Measurements from ENCODE around the gene WNK2.

Gene WNK2

DNA sequence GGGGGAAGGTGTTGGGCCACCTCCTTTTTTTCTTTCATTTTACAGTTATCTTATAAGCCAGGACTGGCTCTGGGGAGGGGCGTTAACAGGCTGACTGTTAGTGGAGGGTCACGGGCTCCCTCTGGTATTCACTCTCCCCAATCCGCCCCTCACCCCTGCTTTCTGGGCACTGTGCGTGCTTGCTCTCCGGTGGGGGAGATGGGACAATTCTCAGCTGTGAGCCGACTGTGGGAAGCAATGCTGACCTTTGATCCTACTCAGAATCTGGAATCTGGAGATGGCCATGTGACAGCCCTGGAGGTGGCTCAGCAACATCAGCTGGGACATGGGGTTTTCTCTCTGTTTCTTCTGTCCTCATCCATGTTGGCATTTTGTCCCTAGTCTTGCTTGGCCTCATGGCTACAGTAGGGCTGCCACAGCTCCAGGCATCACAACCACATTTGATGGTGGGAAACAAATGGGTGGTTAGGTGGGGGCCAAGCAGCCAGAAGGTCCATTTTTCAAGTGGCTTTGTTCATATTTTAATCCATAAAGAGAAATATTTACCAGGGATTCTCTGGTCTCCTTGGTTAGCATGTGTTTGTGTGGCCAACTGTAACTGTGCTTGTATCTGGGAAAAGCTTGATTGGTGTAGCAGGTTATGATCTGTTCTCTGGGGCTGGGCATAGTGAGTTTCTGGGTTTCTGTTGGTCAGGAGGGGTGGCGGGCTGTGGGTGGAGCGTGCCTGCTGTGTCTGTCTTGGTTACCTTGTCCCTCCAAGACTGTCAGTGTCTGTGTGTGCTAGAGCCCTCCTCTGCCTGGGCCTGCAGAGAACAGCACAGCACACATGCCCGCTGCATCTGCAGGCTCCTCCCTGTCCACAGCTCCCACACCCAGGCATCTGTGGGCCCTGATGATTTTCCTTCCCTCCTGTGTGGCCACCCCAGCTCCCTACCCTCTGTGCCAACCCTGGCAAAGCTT is 12.4 kb downstream of the WNK2 start:
- TF ChIP-seq, protein P1, sequence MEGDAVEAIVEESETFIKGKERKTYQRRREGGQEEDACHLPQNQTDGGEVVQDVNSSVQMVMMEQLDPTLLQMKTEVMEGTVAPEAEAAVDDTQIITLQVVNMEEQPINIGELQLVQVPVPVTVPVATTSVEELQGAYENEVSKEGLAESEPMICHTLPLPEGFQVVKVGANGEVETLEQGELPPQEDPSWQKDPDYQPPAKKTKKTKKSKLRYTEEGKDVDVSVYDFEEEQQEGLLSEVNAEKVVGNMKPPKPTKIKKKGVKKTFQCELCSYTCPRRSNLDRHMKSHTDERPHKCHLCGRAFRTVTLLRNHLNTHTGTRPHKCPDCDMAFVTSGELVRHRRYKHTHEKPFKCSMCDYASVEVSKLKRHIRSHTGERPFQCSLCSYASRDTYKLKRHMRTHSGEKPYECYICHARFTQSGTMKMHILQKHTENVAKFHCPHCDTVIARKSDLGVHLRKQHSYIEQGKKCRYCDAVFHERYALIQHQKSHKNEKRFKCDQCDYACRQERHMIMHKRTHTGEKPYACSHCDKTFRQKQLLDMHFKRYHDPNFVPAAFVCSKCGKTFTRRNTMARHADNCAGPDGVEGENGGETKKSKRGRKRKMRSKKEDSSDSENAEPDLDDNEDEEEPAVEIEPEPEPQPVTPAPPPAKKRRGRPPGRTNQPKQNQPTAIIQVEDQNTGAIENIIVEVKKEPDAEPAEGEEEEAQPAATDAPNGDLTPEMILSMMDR (conservative IDR thresholded peaks at IDR 0.05; ENCODE audit: control insufficient read depth, insufficient read depth, low read depth, low read length): no peak
- no peak overlapping the region for H3K4me3 ChIP-seq (ENCODE audit: control insufficient read depth, low read depth, low read length)
- DNase-seq (ENCODE audit: low read depth): no peak

DNA sequence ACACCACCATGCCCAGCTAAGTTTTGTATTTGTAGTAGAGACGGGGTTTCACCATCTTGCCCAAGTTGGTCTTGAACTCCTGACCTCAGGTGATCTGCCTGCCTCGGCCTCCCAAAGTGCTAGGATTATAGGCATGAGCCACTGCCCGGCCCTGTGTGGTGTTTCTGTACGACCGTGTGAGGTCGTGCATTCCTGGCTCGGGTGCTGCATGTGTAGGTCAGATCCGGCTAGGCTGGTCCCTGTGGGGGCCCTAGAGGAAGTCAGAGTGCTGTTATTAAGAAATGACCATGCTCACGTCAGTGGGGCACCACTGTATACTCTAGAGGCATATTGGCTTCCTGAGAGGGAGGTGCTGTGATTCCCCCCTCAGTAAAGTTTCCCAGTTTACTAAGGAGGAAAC is 13.7 kb downstream of the WNK2 start:
- no peak overlapping the region for H3K4me3 ChIP-seq (ENCODE audit: control insufficient read depth, low read depth, low read length)
- no peak for DNase-seq (ENCODE audit: low read depth)
- TF ChIP-seq, protein P1 (conservative IDR thresholded peaks at IDR 0.05; ENCODE audit: control insufficient read depth, insufficient read depth, low read depth, low read length): no peak

DNA sequence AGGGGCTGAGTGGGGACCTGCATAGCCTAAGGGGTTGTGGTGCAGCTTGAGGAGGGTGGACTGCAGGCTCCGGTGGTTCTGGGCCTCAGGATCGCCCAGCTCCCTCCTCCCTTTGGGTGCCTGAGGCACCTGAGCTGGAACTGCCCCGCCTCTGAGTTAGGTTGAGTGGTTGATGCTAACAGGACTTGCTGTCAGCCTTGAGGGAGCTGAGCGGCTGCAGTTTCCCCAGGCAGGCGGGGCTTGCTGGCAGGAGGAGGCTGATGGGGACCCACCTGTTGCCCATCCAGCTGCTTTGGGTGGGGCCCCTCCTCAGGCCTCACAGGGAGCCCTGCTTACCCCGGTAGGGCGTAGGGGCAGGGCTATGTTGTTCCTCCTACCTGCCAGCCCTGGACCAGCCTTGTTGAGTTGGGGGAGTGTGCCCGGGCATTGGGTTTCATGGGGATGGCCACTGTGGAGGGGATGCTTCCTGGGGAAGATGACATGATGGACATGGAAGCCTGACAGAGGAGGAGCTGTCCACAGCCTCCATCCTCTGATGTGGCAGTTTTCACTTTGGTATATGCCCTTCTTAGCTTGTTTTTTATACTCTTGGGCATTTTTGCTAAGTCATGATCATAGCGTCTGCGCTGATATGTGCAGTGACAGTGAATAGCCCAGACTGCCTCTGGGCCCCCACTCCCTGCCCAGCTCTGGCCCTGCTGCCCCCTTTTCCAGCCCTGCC is 14.3 kb downstream of the WNK2 start:
- DNase-seq (ENCODE audit: low read depth): no peak
- TF ChIP-seq, protein P1 (conservative IDR thresholded peaks at IDR 0.05; ENCODE audit: control insufficient read depth, insufficient read depth, low read depth, low read length): no peak
- no peak overlapping the region for H3K4me3 ChIP-seq (ENCODE audit: control insufficient read depth, low read depth, low read length)

DNA sequence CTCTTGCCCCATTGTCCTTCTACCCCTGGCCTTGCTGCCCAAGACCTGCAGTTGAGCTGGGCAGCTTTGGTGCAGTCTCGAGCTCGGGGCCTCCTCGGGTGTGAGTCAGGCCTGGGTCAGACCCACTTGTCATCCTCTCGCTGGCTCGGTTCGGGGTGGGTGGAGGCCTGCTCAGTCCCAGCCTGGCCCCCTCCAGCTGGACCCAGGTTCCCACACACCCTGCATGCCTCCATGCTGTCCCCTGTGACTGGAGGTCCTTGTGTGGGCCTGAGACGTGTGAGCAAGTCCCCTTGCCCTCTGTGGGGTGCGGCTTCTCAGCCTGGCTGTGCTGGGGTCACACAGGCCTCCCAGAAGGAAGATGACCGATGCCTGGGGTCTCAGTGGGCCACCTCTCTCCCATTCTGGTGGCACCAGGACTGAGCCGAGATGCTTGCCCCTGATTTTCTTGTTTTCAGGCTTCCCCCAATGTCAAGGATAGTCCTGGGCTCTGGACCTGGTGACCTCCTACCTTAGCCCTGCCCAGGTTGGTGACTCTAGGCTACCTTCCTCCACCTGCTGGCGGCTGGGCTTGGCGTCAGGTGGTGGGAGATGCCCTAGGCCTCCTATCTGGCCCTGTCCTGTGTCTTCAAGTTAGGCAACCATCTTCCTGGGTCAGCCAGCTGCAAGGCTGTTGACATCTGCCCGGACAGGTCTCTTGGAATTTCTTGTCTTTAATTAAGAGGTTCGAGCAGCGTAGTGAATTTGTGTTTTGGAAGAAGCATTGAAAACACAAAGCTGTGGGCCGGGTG is 15.1 kb downstream of the WNK2 start:
- no peak overlapping the region for H3K4me3 ChIP-seq (ENCODE audit: control insufficient read depth, low read depth, low read length)
- no peak for DNase-seq (ENCODE audit: low read depth)
- TF ChIP-seq, protein P1 (conservative IDR thresholded peaks at IDR 0.05; ENCODE audit: control insufficient read depth, insufficient read depth, low read depth, low read length): no peak

DNA sequence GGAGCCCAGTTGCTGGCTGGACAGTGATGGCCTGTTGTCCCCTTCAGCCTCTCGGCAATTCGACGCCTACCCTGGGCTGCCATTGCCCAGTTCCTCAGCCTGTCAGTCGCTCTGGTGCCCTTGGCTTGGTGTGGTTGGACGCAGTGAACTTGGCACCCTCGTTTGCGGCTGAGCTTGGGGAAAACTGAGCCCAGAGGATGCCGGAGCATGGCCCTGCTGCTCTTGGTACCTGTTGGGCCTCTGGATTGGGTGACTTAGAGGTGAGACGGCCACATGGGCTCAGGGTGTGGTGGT is 16.5 kb downstream of the WNK2 start:
- DNase-seq (ENCODE audit: low read depth): no peak
- TF ChIP-seq, protein P1 (conservative IDR thresholded peaks at IDR 0.05; ENCODE audit: control insufficient read depth, insufficient read depth, low read depth, low read length): no peak
- no peak overlapping the region for H3K4me3 ChIP-seq (ENCODE audit: control insufficient read depth, low read depth, low read length)

DNA sequence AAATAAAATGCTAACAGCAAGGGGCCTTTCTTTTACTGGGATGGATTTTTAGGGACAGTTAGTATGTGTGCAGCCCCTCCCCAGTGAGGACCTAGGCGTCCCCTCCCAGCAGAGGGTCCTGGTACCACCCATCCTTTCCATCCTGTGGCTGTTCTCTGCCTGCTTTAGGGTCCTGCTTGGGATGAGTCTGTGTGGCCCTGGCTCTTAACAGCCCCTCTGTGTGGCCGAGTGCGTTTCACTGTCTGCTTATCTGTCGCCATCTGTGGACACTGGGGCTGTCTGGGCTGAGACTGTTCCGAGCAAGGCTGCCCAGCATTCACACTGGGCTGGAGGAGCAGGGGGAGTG is 17.0 kb downstream of the WNK2 start:
- TF ChIP-seq, protein P1 (conservative IDR thresholded peaks at IDR 0.05; ENCODE audit: control insufficient read depth, insufficient read depth, low read depth, low read length): no peak
- no peak for DNase-seq (ENCODE audit: low read depth)
- H3K4me3 ChIP-seq (ENCODE audit: control insufficient read depth, low read depth, low read length): no peak overlapping the region
